Loucy (cell line): ENCODE measurements around the gene FRMD4A.

Experiments
- CTCF ChIP-seq: fragments of 200-600 bp; sonication (generic); conservative IDR thresholded peaks from 2 replicates; pipeline ENCODE4 v1.5.1; 2014; ENCODE audit warnings: mild to moderate bottlenecking, antibody characterized with exemption, low read length
- EZH2phosphoT487 ChIP-seq: fragments of 200-600 bp; IDR thresholded peaks from 2 replicates; pipeline ENCODE4 v1.6.1; 2018; ENCODE audit warnings: antibody characterized with exemption, mild to moderate bottlenecking, moderate library complexity, borderline replicate concordance

GRCh38 chr10:14146025-14146424, 184.7 kb downstream of the FRMD4A start:
- no peak for TF ChIP-seq EZH2phosphoT487
- no peak for TF ChIP-seq CTCF
